K562 (cell line): ENCODE results near the gene MMP21. TPM values are rescaled to one million over a fixed set of nuclear protein-coding genes. Genes with fewer than 3 reads are reported as not detected.
A peak's percentile ranks its signal among the peaks of the same experiment; 100 is the strongest.

ENCODE experiments used
- ATAC-seq: fragments of 200-7000 bp; cut with Tn5 transposase; 3 replicates; pipeline ENCODE4 v1.9.1; 2020; ENCODE audit warnings: moderate library complexity
- BruUV-seq: library from RNA; stranded (reverse); fragments of 400-500 nt; replicated peaks from 2 replicates; lab custom pipeline; 2021; lab: Mats Ljungman, UMichigan
- CTCF ChIA-PET: fragments of 300-600 bp; formaldehyde crosslinking; extraction: SDS; loops from one replicate; lab custom pipeline; 2021; ENCODE audit warnings: low intra/inter-chr PET ratio; lab: Yijun Ruan, JAX
- POLR2A ChIA-PET: fragments of 300-600, 350-650 bp; sonication (Branson Sonifier 250); formaldehyde crosslinking; extraction: SDS; loops from one replicate; lab custom pipeline; 2021; ENCODE audit warnings: antibody characterized with exemption, inconsistent platforms; lab: Yijun Ruan, JAX
- DNase-seq, 4 experiments: peaks; one replicate each; pipeline versions ENCODE4 v3.0.0 to v3.0.0-alpha.2; 2011 to 2018; ENCODE audit warnings: low spot score in 3 of 4, mixed read lengths in 3 of 4; ENCODE audit errors: extremely low read depth in 1 of 4
- FAIRE-seq: peaks from 2 replicates; lab custom pipeline; 2011; peaks lifted over from hg19 to GRCh38; lab: Jason Lieb, UNC
- H2AFZ ChIP-seq: 2 replicates; pipeline ENCODE4 v1.6.0; 2011; ENCODE audit warnings: low read depth, low read length, control low read depth, inconsistent platforms
- H3K27ac ChIP-seq: fragments of 200-600 bp; 3 replicates; pipeline ENCODE4 v1.8.0; 2011; ENCODE audit warnings: low read depth, mild to moderate bottlenecking, control low read depth, inconsistent platforms, low read length, moderate library complexity, mixed read lengths; ENCODE audit errors: extremely low read depth
- H3K27me3 ChIP-seq, 2 experiments: fragments of 300-600 bp in 1 of 2; 2 replicates in 1 of 2; 3 replicates in 1 of 2; pipeline versions ENCODE4 v1.6.0 to v1.8.0; 2011; ENCODE audit warnings: inconsistent platforms in 2 of 2, low read length in 2 of 2, mild to moderate bottlenecking in 1 of 2, mixed read lengths in 1 of 2, moderate library complexity in 1 of 2; ENCODE audit not compliant: control insufficient read depth in 2 of 2, insufficient read depth in 2 of 2
- H3K36me3 ChIP-seq: fragments of 300-600 bp; 3 replicates; pipeline ENCODE4 v1.8.0; 2011; ENCODE audit warnings: mild to moderate bottlenecking, low read length, inconsistent platforms; ENCODE audit not compliant: control insufficient read depth, insufficient read depth
- H3K4me1 ChIP-seq, 2 experiments: fragments of 200-600 bp in 1 of 2; replicated peaks in 1 of 2; 2 replicates in 1 of 2; 3 replicates in 1 of 2; pipeline versions ENCODE4 v1.5.1 to v1.8.0; 2011; ENCODE audit warnings: inconsistent platforms in 2 of 2, low read length in 2 of 2, mild to moderate bottlenecking in 1 of 2, mixed read lengths in 1 of 2, moderate library complexity in 1 of 2; ENCODE audit not compliant: control insufficient read depth in 2 of 2, insufficient read depth in 2 of 2
- H3K4me2 ChIP-seq: 2 replicates; pipeline ENCODE4 v1.6.1; 2011; ENCODE audit warnings: low read length, control low read depth, inconsistent platforms, mixed read lengths; ENCODE audit not compliant: insufficient read depth
- H3K4me3 ChIP-seq: fragments of 200-600 bp; sonication (generic), shearing (Covaris generic); 2 replicates; pipeline ENCODE4 v1.5.1; 2016; ENCODE audit warnings: control low read depth, inconsistent platforms
- H3K79me2 ChIP-seq: fragments of 200-600 bp; 3 replicates; pipeline ENCODE4 v1.8.0; 2011; ENCODE audit warnings: low read length, inconsistent platforms; ENCODE audit not compliant: control insufficient read depth, insufficient read depth
- H3K9ac ChIP-seq, 2 experiments: 2 replicates each; pipeline versions ENCODE4 v1.6.0 to v1.6.1; 2011; ENCODE audit warnings: low read depth in 2 of 2, low read length in 2 of 2, control low read depth in 1 of 2, inconsistent platforms in 1 of 2, mild to moderate bottlenecking in 1 of 2, mixed read lengths in 1 of 2; ENCODE audit not compliant: insufficient read depth in 1 of 2
- H3K9me1 ChIP-seq: one replicate; pipeline ENCODE4 v1.6.0; 2011; ENCODE audit warnings: inconsistent platforms, mild to moderate bottlenecking, low read length, moderate library complexity; ENCODE audit not compliant: control insufficient read depth, insufficient read depth
- H3K9me3 ChIP-seq: replicated peaks from 2 replicates; pipeline ENCODE4 v1.5.1; 2011; ENCODE audit warnings: low read depth, low read length, inconsistent platforms; ENCODE audit not compliant: control insufficient read depth, insufficient read depth
- H4K20me1 ChIP-seq: replicated peaks from 2 replicates; pipeline ENCODE4 v1.6.1; 2011; ENCODE audit warnings: low read length, inconsistent platforms, mixed read lengths; ENCODE audit not compliant: control insufficient read depth, insufficient read depth
- BMI1 ChIP-seq: fragments of 150-350 bp; IDR thresholded peaks from 2 replicates; pipeline ENCODE4 v1.6.1; 2014; ENCODE audit warnings: low read length
- FOSL1 ChIP-seq: fragments of 200-800 bp; sonication (Bioruptor generic); conservative IDR thresholded peaks from 2 replicates; pipeline ENCODE4 v1.6.1; 2016; ENCODE audit warnings: missing genetic modification characterization, missing compliant biosample characterization
- HDAC8 ChIP-seq: fragments of 450-650 bp; IDR thresholded peaks from 2 replicates; pipeline ENCODE4 v1.6.1; 2016; ENCODE audit warnings: mild to moderate bottlenecking, missing genetic modification characterization, moderate library complexity, missing compliant biosample characterization
- HEY1 ChIP-seq: fragments of 250-450 bp; sonication (Bioruptor Pico); IDR thresholded peaks from 2 replicates; pipeline ENCODE4 v1.5.0; 2020; ENCODE audit warnings: mild to moderate bottlenecking, moderate library complexity, borderline replicate concordance
- POLR3G ChIP-seq: IDR thresholded peaks from 2 replicates; pipeline ENCODE4 v1.6.1; 2011; ENCODE audit not compliant: insufficient read length, insufficient replicate concordance; ENCODE audit errors: extremely low read depth
- RFX1 ChIP-seq: fragments of 450-650 bp; IDR thresholded peaks from 2 replicates; pipeline ENCODE4 v1.6.1; 2016; ENCODE audit warnings: mild to moderate bottlenecking, moderate library complexity
- ZKSCAN1 ChIP-seq: fragments of 150-350 bp; IDR thresholded peaks from 2 replicates; pipeline ENCODE4 v1.6.1; 2016; ENCODE audit warnings: low read depth, low read length
- WGBS: fragments of 100-300 bp; shearing (Covaris generic); methylation state at CpG from one replicate; pipeline ENCODE4 v1.1.6; 2016; ENCODE audit warnings: low coverage, mixed read lengths; ENCODE audit not compliant: insufficient coverage; ENCODE audit errors: missing lambda C conversion rate; 5-methylcytosine and 5-hydroxymethylcytosine counted together
- in situ Hi-C: fragments of 300-500 bp; cut with MboI; formaldehyde crosslinking; loops from 4 replicates; pipeline ENCODE4 v1.15.0; 2018; ENCODE audit warnings: inconsistent platforms, mixed read lengths
- intact Hi-C: fragments of 100-400 bp; cut with micrococcal nuclease; formaldehyde crosslinking; loops from 2 replicates; pipeline ENCODE4 v1.14.2; 2022
- polyA plus RNA-seq, 8 experiments: library from polyadenylated mRNA; depleted of rRNA in 4 of 8; stranded (reverse) in 5 of 8; unstranded in 3 of 8; fragments of >200 nt; fragmentation: Nextera tagmentation in 2 of 8; fragmentation: Illumina TruSeq in 1 of 8; extraction: Ambion mirVana in 2 of 8; extraction: Trizol in 1 of 8; gene quantifications; 2 replicates each; pipeline versions ENCODE4 v1.2.1 to v1.2.3, GENCODE V29; 2011 to 2014; ENCODE audit warnings: inconsistent platforms in 1 of 8, missing spikeins in 1 of 8
- total RNA-seq, 7 experiments: library from RNA; depleted of rRNA in 6 of 7; stranded (reverse); fragments of >200 nt in 6 of 7; fragmentation: Illumina TruSeq in 2 of 7; extraction: Trizol in 2 of 7; gene quantifications; 2 replicates each; pipeline versions ENCODE4 v1.2.1 to v1.2.3, GENCODE V29; 2011 to 2021; ENCODE audit warnings: low replicate concordance in 1 of 7
- TF ChIP-seq, protein P1 (sequence below): fragments of 150-350 bp; IDR thresholded peaks from 2 replicates; pipeline ENCODE4 v1.6.1; 2014; ENCODE audit warnings: low read depth, mild to moderate bottlenecking, low read length, borderline replicate concordance

The MMP21 gene
- total and polyA plus RNA-seq, 9 of the 15 experiments (the other 6 are each of a cell fraction or from before 2014, with no cell fraction given) = not detected

DNA sequence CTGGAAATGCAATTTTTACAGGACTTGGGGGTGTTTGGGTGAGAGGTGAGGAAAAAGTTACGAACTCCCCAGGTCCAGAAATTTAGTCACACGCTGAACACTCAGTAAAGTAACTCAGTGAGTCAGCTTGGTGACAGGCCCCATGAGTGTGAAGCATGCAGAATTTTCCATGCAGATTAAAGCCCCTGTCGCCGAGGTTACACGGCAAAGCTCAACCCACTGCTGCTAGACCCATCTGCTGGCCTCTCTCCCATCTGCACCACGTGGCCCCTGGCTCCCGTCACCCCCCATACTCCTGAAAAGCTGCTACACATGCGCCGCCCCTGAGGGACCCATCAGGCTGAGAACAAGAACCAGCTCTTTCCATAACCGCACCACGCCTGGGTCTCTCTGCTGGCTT, 7.0 kb upstream of the MMP21 start:
- intact Hi-C loops (no loop called here), in situ Hi-C loops (no loop called here)
- H3K36me3 ChIP-seq = no peaks in the 10 kb centered on the region
- H3K9me1 ChIP-seq = no peaks in the 10 kb centered on the region
- no peak overlapping the region for H3K27ac ChIP-seq
- CTCF ChIA-PET = no interaction called here
- FAIRE-seq (no peak), ATAC-seq (no peak), DNase-seq (no peak)
- H4K20me1 ChIP-seq = no peaks in the 10 kb centered on the region
- no peaks in the 10 kb centered on the region for H3K27me3 ChIP-seq
- BruUV-seq = no TSS peak
- no peaks in the 10 kb centered on the region for H3K79me2 ChIP-seq
- TF ChIP-seq BMI1 = no peak
- TF ChIP-seq FOSL1 (tag) = no peak
- no peak for TF ChIP-seq HDAC8 (tag)
- TF ChIP-seq, protein P1, sequence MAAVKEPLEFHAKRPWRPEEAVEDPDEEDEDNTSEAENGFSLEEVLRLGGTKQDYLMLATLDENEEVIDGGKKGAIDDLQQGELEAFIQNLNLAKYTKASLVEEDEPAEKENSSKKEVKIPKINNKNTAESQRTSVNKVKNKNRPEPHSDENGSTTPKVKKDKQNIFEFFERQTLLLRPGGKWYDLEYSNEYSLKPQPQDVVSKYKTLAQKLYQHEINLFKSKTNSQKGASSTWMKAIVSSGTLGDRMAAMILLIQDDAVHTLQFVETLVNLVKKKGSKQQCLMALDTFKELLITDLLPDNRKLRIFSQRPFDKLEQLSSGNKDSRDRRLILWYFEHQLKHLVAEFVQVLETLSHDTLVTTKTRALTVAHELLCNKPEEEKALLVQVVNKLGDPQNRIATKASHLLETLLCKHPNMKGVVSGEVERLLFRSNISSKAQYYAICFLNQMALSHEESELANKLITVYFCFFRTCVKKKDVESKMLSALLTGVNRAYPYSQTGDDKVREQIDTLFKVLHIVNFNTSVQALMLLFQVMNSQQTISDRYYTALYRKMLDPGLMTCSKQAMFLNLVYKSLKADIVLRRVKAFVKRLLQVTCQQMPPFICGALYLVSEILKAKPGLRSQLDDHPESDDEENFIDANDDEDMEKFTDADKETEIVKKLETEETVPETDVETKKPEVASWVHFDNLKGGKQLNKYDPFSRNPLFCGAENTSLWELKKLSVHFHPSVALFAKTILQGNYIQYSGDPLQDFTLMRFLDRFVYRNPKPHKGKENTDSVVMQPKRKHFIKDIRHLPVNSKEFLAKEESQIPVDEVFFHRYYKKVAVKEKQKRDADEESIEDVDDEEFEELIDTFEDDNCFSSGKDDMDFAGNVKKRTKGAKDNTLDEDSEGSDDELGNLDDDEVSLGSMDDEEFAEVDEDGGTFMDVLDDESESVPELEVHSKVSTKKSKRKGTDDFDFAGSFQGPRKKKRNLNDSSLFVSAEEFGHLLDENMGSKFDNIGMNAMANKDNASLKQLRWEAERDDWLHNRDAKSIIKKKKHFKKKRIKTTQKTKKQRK = no peak
- no peak for TF ChIP-seq HEY1 (CRISPR knock-in tag)
- TF ChIP-seq ZKSCAN1 = no peak
- TF ChIP-seq RFX1 = peak; percentile 10; the same call in 1 of the 2 replicates
- no peak for TF ChIP-seq POLR3G
- 52% methylated on average over 11 of the region's 11 CpGs for WGBS
- no peaks in the 10 kb centered on the region for H3K4me1 ChIP-seq
- no peak overlapping the region for H3K4me2 ChIP-seq
- H3K4me3 ChIP-seq = no peak overlapping the region
- no peaks in the 10 kb centered on the region for H3K9me3 ChIP-seq
- H3K9ac ChIP-seq = no peak overlapping the region
- no peak overlapping the region for H2AFZ ChIP-seq
- POLR2A ChIA-PET = no interaction called here
